SIG-M5 (cell line): Measurements from ENCODE around the gene CLEC16A.

Source experiments
- DNase-seq: peaks from one replicate; lab custom pipeline; 2025; lab: John Stamatoyannopoulos, UW

CLEC16A gene

DNA sequence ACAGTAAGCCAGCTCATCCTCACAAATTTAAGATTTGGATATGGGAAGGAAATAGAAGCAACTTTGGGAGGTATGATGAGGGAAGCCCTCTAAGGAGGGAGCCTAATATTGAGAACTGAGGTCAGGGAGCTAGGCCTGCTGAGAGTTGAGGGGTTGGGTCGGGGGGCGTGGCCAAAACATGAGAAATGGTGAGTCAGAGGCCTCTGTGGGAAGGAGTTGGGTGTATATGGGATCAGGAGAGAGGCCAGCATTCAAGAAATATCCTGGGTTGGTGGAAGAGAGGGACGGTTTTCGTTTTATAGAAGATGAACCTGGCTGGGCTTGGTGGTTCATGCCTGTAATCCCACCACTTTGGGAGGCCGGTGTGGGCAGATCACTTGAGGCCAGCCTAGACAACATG, 48.4 kb downstream of the CLEC16A start:
- DNase-seq = no peak

DNA sequence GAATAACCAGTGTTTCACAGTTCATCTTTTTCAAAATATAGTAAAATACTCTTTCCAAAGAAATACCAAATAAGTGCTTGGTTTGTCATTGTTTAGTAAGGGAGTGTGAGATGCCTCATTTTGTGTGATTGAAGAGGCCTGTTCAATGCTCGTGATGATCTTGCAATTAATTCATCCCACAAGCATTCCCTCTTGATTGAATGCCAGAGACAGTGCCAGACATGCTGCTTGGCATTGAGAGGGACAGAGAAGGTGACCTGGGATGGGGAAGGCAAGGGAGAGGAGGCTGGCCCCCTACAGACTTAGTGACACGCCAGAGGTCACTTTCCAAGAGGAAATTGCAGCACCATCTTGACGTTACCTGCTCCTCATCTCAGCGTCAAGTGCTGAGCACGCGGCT, 49.3 kb downstream of the CLEC16A start:
- DNase-seq = no peak

DNA sequence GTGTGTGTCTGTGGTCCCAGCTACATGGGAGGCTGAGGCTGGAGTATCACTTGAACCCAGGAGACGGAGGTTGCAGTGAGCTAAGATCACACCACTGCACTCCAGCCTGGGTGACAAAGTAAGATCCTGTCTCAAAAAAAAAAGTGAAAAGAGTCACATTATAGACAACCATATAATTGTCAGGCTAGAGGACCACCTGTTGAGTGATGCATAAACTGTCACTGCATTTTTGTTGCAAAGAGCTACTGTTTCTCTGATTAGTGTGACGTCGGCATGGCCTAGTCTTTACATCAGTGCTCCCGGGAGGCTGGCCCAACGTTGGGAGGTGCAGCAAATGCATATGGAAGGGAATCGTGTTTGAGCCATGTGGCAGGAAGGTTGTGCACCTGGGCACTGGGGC, 50.2 kb downstream of the CLEC16A start:
- DNase-seq = no peak

DNA sequence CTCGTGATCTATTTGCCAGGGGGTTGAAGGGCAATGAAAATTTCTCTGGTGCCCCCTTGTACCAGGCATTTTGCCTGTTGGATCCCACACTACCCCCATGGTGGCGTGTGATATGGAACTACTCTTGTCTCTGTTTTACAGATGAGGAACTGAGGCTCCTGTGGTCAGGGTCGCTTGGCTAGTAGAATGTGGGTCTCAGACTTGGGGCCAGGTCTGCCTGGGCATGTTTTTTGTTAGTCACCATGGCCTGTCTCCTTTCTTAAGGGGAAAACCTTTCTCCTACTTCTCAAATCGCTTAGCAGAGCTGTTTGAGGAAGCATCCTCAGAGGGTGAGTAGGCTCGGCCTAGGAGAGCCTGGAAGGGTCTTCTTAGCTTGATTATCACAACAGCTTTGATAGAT, 51.2 kb downstream of the CLEC16A start:
- DNase-seq = no peak

DNA sequence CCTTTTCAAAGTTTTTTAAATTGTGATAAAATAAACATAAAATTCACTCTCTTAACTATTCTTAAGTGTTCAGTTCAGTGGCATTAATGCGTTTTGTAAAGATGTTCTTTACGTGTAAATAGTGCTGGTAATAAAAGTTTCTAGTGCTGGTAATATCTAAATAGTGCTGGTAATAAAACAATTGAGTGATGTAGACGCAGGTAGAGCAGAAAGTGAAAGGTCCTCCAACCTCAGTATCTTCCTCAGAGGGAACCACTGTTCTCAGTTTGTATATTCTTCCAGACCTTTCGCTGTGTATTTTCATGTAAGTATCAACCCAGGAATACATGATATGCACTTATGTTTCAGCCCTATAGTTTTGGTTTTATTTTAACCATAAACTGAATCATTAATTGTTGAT, 53.1 kb downstream of the CLEC16A start:
- no peak for DNase-seq

DNA sequence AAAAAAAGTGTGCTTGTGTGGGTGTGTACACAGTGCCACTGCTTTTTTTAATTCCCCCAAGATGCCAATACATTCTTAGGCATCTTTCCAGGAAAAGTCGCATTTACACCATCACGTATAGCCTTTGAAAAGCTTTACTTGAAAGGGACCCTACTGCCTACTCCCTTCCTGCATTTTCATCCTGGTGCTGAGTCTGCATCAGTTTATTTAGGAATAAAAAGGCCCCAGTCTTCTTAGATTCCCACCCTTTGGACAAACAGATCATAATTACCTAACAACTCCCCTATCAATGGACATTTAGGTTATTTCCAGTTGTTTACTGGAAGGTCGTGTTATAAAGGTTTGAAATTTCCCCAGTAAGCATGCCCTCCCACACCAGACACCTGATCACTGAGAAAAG, 54.9 kb downstream of the CLEC16A start:
- no peak for DNase-seq

DNA sequence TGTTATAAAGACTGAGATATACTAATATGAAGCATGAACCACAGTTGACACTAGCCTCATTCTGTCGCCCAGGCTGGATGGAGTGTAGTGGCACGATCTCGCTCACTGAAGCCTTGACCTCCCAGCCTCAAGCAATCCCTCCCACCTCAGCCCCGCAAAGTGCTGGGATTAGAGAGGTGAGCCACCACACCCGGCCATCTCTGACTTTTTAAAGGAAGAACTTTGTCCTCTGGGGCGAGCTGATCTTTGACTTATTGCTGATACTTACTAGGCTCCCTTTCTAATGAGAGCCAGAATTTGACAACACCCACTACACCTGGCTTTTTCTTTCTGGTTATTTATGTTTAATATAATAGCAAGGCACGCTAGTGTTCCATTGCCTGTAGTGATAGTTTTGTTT, 57.2 kb downstream of the CLEC16A start:
- DNase-seq = no peak

DNA sequence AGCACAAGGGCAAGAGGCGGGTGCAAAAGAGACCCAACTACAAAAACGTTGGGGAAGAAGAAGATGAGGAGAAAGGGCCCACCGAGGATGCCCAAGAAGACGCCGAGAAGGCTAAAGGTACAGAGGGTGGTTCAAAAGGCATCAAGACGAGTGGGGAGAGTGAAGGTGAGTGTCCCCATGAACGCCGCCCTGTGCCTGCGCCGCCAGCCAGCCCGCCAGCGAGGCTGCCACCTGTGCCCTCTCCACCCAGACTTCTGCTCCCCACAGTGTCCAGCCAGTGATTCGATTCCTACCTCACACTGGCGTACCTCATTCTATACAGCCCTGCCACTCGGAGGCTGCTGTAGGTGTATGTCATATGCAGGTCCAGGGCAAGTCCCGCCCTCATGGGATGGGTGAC, 58.8 kb downstream of the CLEC16A start:
- no peak for DNase-seq

DNA sequence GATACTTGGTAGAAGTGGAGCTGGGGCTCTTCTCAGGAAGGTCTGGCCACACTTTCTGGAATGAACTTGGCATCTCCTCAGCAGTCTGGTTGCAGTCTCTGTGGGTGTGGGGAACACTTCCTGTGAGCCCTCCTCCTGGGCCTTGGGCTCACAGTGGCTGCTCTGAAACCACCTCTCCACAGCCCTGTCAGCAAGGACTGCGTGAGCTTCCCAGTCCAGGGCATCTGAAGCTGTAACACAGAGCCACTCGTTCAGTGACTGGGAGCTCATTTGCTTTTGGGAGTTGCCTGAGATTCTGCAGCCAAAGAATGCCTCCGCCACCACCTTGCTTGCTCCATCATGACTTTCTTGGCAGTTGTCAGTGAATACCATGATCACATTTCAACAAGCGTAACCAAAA, 60.0 kb downstream of the CLEC16A start:
- DNase-seq = no peak

DNA sequence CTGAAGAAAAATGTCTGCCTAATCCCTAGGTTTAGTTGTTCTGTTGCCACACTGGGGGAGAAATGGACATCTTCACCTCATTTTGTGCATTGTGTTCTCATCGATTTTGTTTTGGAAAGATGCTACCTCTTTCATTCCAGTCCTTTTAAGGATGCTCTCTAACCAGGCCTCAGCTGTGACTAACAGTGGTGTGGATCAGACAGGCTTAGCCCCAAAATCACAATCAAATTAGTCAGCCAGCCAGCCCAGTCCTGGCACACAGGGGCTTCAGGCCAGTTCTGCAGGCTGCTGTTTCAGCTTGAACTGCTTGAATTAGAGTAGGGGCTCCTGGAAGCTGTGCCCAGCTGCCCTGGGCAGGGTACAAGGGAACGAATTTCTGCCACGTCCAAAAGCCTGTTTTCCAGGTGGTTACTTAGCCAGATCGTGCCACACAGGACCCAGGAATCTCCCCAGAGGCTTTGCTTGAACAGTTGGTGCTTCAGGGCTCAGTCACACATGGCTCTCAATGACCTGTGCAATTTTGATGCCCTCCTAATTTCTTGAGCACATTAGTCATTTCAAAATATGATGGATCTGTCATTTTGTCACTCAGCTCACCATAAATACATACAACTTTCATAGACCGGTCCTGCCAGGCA, 60.7 kb downstream of the CLEC16A start:
- DNase-seq = no peak

DNA sequence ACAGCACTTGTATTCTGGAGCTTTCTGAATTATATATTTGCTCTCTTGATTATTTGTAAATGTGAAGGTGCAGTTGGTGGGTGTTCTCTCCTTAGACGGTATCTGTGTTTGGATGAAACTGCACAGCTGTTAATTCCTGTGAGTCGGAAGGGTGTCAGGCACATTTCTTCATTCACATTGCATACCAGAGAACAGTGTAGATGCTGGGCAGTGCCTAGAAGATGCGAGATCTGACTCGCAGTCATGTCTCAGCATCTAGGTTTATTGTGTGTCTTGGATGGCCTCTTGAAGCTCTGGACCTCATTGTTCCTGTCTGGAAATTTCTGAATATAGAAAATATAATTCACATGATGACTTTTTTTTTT, 61.2 kb downstream of the CLEC16A start:
- no peak for DNase-seq

DNA sequence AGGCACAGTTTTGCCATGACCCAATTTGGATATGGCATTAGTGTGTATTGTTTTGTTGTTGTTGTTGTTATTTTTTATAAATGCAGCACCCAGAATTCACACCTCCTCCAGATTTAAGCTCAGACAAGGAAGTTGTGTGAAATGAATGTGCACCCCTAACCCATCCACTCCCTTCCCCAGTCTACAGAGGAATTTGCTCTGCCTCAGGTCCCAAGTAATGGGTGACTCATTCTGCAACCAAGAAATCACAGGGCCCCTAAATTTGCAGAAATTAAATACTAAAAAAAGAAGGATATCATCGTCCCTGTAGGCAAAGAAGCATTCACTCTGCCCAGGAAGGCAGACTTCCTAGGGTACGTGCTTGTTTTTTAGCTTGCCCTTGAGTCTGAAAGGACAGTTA, 62.3 kb downstream of the CLEC16A start:
- DNase-seq = no peak

DNA sequence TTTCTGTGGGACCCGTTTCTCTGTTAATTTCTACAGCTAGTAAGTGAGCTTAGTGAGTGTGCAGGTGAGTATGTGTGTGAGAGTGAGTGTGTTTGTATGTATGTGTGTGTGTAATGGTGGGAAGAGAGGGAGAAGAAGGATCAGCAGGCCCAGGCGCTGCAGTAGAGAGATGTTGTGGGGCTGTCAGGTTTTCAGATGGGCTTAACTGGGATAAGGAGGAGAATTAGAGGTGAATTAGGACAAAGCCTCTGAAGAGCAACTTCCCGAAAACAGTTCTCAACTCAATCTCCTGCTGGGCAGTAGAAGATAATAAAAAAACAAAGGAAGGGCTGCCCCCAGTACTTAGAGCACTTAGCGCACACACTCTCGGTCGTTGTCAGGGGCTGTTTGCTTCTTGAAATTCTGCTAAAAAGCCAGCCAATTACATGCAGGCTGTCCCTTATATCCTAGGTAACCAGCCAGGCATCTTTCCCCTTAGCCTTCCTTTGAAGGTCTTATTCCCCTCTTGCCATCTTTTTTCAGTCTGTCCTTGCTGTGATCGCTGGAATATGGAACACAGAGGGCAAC, 63.4 kb downstream of the CLEC16A start:
- no peak for DNase-seq

DNA sequence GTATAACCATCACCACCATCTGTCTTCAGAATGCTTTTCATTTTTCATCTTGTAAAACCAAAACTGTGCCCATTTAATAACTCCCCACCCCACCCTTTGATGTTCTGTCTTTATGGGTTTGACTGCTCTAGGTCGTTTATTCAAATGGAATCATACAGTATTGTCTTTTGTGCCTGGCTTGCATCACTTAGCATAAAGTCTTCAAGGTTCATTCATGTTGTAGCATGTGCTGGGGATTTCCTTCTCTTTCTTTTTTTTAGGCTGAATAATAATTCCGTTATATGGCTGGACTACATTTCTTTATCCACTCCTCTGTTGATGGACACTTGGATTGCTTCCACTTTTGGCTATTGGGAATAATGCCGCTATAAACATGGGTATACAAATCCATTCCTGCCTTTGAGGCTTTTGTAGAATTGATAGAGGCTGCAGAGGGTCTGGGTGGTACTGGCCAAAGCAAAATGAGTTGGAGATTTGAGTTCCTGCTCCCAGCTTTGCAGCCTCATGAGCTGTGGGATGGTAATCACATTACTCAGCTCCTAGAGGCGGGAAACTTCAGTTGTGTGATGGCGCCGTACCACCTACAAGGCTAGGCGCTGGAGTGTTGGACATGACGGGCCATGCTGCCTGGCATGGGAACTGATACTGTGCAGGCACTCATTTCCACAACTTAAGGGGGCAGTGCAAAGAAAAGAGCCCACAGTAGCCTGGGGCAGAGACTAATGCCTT, 64.8 kb downstream of the CLEC16A start:
- DNase-seq = no peak

DNA sequence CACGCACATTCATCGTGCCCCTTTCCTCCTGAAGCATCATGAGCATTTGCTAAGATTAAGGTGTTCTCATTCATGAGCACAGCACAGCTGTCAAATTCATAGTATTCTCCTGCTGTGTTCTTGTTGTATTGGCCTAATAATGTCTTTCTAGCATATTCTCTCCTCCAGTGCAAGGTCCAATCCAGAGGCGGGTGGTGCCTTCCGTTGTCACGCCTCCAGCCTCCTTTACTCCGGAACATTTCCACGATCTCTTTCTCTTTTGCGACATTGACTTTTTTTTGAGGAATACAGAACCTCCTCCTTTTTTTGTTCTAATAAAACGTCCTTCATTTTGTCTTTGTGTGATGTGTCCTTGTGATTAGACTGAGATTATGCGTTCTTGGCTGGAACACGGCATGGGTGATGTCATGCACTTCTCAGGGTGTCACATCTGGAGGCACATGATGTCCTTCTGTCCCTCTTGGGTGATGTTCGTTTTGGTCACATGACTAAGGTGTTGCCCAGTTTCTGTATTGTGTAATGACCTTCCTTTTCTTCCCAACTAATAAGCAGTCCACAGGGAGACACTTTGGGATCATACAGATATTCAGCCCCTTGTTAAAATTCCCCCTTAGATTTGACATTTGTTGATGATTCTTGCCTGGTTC, 66.3 kb downstream of the CLEC16A start:
- DNase-seq = no peak

DNA sequence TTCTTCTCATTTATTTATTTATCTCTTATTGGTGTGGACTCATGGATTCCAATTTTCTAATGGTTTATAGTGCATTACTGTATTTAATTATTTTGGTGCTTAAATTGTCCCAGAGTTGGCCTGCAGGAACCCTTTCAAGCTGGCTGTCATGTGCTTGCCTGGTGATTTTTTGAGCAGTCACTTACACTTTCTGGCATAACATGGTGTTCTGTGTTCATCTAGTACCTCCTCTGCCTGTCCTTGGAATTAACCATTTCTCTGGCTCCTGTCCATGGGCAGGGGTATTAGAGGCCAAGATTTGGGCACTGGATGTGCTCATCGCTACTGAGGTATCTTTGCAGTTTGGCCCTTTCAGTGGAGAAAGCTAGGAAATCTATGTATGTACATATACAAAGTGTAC, 67.0 kb downstream of the CLEC16A start:
- no peak for DNase-seq

DNA sequence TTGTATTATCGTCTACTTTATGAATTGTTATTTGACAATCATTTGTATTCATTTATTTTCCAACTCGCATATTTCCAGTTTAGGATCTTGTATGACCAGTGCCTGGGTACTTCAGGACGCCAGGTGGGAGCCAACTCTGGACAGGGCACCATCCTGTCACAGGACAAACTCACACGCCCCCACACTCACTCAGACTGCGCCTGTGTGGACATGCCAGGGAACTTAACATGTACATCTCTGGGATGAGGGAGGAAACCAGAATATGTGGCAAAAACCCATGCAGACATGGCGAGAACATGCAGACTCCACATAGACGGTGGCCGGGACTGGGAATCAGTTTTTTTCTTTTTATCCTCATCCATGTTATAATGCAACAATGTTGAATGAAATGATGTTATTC, 68.5 kb downstream of the CLEC16A start:
- DNase-seq = no peak

DNA sequence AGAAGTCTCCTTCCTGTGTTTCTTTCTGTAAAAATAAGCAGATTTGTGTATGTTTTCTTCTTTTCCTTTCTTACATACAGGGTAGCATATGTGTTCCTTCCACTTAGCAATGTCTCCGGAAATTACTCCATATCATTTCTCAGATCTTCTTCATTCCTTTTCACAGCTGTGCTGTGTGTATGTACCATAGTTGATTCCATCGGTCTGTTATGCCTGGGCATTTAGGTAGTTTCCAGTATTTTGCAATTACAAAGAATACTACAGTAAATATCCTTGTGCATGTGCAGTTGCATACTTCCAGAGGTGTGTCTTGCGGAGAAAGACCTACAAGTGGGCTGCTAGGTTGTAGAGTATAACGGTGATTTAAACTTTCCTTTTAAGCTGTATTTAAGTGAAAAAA, 69.8 kb downstream of the CLEC16A start:
- no peak for DNase-seq

DNA sequence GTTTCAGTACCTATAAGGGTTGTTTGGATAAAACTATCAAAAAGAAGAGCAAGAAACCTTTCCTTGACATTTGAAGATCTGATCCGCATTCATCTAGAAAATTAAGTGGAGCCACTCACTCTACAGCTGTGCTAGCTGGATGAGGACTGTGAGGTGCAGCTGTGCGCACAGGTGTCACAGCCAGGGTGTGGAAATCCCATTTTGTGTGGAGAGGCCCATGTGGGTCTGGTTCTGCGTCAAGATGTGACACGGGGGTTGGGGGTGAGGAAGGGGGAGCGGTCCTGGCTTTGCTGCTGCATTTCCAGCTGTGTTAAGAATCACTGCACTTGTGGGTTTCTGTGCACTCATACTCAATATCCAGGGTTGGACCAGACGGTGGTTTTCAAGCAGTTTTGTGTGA, 70.7 kb downstream of the CLEC16A start:
- no peak for DNase-seq

DNA sequence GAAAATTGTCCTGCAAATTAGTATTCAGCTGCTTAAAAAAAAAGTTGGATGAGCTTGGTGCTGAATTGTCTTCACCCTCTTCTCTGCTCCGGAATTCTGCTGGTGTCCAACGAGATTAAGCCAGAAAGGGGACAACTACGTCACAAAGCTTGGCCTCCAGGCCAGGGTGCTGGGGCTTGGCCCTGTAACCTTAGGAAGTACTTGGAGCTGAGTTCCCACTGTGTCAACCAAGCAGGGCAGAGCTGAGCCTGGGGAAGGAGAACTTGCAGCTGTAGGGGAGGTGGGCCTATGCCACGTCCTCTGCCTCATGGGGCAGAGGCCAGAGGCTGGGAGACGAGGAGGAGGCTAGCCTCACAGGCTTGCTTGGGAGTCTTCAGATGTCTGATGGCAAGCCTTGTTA, 71.2 kb downstream of the CLEC16A start:
- DNase-seq = no peak

DNA sequence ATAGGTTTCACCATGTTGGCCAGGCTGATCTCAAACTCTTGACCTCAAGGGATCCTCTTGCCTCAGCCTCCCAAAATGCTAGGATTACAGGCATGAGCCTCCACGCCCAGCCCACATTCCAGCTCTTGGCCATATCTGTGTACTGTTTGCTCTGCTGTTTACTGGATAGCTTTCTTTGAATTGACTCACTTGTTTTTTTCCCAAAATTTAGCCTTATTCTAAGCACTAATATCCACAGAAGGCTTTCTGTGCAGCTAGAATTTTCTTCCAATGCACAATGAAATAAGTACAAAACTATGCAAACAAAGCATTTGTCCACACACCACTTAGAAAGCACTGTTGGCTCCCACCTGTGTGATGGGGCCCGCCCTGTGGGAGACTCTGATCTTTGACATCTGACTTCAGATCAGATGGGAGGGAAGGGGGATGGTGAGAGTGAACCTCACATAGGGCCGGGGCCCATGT, 72.2 kb downstream of the CLEC16A start:
- no peak for DNase-seq

DNA sequence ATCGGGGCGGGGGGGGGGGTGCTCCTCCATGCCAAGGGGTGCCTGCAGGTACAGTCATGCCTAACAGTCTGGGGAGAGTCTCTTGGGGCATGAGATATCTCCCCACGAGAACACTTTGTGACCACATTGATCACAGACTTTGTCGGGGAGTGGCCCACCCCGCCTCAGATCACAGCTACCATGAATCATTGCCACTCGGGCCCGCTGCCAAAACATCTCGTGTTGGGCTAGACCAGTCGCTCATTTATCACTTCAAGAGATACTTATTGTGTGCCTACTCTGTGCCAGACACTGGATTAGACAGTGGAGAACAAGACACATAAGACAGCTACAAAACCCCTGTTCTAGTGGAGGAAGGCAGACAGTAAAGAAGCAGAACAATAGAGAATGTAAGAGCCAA, 72.6 kb downstream of the CLEC16A start:
- DNase-seq = no peak

DNA sequence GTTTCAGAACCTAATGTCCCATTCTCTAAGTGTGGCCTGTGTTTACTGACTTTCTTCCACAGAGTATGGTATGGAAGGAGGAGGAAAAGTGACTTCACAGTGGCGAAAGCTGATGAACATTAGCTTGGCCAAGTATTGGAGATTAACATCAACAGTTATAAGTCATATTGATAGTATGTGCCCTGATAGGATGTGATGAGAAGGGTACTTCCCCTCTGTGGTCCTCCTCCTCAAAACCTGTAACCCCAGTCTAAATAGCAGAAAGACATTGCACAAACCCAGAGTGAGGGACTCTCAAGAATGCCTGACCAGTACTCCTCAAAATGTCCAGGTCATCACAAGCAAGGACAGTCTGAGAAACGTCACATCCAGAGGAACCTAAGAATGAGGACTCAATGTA, 73.1 kb downstream of the CLEC16A start:
- DNase-seq = no peak
